ENCODE data around the gene SPOP.
"Not testable (repeated sequence)": the region's sequence is repeated elsewhere in the genome, so short reads cannot be mapped to it uniquely, and the experiment has no call there.

SPOP gene

DNA sequence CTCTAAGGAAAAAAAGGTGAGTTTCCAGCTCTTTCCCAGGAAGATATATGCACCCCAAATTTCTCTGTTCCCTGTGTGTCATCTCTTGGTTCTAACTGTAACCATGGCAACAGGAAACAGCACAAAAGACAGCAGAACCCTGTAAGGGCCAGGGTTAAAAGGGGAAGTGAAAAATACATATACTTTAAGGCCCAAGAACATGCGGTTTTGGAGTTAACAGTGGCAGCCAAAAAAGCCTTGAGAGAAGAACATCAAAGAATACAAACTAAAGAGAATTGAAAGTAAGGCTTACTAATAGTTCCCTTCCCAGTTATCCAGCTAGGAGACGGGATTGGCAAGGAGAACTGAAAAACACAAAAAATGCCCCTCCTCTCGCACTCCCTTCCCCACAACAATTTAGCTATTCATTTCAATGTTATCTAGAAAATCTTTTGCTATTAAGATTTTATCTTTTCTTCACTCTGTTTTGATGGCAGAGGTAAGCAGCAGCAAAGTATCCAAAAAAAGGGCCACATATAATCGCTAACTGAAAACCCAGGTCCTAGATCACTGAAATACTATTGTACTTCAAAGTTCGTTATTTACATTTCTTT, 1.5 kb downstream of the SPOP start:
- Histone ChIP-seq H3K27me3 (ENCODE audit: insufficient read depth, low read length) (no peaks in the 10 kb centered on the region), H3K4me3 (ENCODE audit: low read length) (peak overlapping the region; percentile 82), H3K9ac (ENCODE audit: low read depth, low read length) (peak overlapping the region; percentile 81), H3K9me3 (ENCODE audit: insufficient read depth, low read depth, low read length) (peaks cover 4% of the 10 kb centered on the region; the same call in 1 of the 2 replicates), H3K4me1 (ENCODE audit: insufficient read depth, low read length) (peaks cover 13% of the 10 kb centered on the region), H3K36me3 (ENCODE audit: insufficient read depth, low read length) (peaks cover 10% of the 10 kb centered on the region; the same call in 1 of the 2 replicates), H3K27ac (ENCODE audit: low read depth, low read length) (no peak overlapping the region; the same call in 1 of the 2 replicates)
- WGBS, result 82% methylated on average over 4 of the region's 5 CpGs

DNA sequence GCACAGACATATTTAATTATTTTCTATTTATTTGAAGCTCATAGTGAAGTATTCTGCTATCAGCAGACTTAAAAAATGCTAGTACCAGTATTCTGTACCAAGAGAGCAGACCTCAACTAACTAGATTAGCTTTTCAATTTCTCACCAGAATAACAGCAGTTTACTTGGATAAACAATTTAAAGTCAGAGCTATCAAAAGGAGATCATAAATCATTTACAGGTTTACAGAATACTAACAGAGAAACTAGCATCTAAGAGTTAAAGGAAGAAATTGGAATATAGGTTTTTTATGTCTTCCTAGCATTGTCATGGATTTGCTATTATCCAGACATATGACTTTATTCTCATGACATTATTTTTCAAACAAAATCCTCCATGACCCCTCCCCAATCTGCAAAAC, 3.4 kb downstream of the SPOP start:
- H3K4me3 ChIP-seq (ENCODE audit: low read length), result no peak overlapping the region
- H3K9ac ChIP-seq (ENCODE audit: low read depth, low read length), result no peak overlapping the region
- H3K9me3 ChIP-seq (ENCODE audit: insufficient read depth, low read depth, low read length), result peaks cover 4% of the 10 kb centered on the region; the same call in 1 of the 2 replicates
- H3K36me3 ChIP-seq (ENCODE audit: insufficient read depth, low read length), result peaks cover 10% of the 10 kb centered on the region; the same call in 1 of the 2 replicates
- H3K27ac ChIP-seq (ENCODE audit: low read depth, low read length), result no peak overlapping the region
- H3K4me1 ChIP-seq (ENCODE audit: insufficient read depth, low read length), result peaks cover 13% of the 10 kb centered on the region
- H3K27me3 ChIP-seq (ENCODE audit: insufficient read depth, low read length), result no peaks in the 10 kb centered on the region

DNA sequence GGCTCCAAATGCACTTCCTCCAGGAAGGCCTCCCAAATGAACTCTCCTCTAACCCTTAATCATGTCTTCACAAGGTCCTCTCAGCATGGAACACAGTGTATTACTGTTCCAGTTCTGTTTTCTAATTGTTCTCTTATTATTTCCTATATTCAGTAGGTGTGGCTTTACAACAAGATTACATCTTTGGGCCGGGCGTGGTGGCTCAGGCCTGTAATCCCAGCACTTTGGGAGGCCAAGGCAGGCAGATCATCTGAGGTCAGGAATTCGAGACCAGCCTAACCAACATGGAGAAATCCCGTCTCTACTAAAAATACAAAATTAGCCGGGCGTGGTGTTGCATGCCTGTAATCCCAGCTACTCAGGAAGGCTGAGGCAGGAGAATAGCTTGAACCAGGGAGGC, 4.2 kb downstream of the SPOP start:
- not testable (repeated sequence) for H3K27ac ChIP-seq (ENCODE audit: low read depth, low read length); H3K4me3 ChIP-seq (ENCODE audit: low read length); H3K9me3 ChIP-seq (ENCODE audit: insufficient read depth, low read depth, low read length); H3K9ac ChIP-seq (ENCODE audit: low read depth, low read length); H3K27me3 ChIP-seq (ENCODE audit: insufficient read depth, low read length)
- Histone ChIP-seq H3K36me3 (ENCODE audit: insufficient read depth, low read length) (peaks cover 10% of the 10 kb centered on the region; the same call in 1 of the 2 replicates), H3K4me1 (ENCODE audit: insufficient read depth, low read length) (peaks cover 13% of the 10 kb centered on the region)
- 97% methylated on average over 6 of the region's 6 CpGs for WGBS

DNA sequence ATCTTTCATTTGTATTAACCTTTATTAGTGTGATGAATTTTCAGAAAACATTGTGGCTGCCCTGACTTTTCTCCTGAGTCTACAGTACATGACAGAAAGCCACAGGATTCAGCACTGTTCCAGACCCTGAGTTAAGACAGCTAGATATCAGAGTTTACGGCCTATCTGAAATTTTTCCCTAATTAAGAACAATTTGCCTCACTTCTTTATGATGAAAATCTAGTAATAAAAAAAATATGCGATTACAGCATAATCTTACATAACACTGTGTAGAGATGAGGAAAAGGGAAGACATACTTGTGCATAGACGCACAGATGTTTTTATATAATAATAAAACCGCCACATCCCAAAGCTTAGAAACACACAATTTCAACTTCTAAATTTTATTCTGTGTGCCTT, 7.3 kb downstream of the SPOP start:
- WGBS, result no CpG with 5 or more reads among the region's 4 CpGs
- Histone ChIP-seq H3K4me1 (ENCODE audit: insufficient read depth, low read length) (no peaks in the 10 kb centered on the region), H3K36me3 (ENCODE audit: insufficient read depth, low read length) (peaks cover 10% of the 10 kb centered on the region; the same call in 1 of the 2 replicates), H3K9ac (ENCODE audit: low read depth, low read length) (no peak overlapping the region), H3K27me3 (ENCODE audit: insufficient read depth, low read length) (no peaks in the 10 kb centered on the region), H3K27ac (ENCODE audit: low read depth, low read length) (no peak overlapping the region), H3K4me3 (ENCODE audit: low read length) (no peak overlapping the region), H3K9me3 (ENCODE audit: insufficient read depth, low read depth, low read length) (no peaks in the 10 kb centered on the region)

DNA sequence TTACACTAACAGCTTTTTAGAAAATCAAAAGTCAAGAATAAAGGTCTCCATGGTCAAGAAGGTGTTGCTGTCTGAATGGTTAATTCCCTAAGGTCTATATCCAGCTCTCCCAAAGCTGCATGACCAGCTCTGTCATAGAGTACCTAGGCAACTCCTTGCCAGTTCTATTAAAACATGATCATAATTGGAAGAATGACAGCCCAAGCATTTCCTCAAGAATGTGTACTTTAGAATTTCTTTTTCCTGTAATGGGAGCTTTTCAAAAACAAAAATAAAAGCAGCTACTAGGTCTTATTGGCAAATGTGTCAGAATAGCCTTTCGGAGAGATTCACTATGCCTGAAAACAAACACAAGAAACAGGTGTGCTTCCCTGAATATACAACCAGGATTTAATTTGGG, 7.9 kb downstream of the SPOP start:
- Histone ChIP-seq H3K27ac (ENCODE audit: low read depth, low read length) (no peak overlapping the region), H3K36me3 (ENCODE audit: insufficient read depth, low read length) (peaks cover 5% of the 10 kb centered on the region; the same call in 1 of the 2 replicates), H3K9ac (ENCODE audit: low read depth, low read length) (no peak overlapping the region), H3K4me1 (ENCODE audit: insufficient read depth, low read length) (no peaks in the 10 kb centered on the region), H3K27me3 (ENCODE audit: insufficient read depth, low read length) (no peaks in the 10 kb centered on the region), H3K4me3 (ENCODE audit: low read length) (no peak overlapping the region), H3K9me3 (ENCODE audit: insufficient read depth, low read depth, low read length) (no peaks in the 10 kb centered on the region)
- 91% methylated on average over 1 of the region's 1 CpG for WGBS

DNA sequence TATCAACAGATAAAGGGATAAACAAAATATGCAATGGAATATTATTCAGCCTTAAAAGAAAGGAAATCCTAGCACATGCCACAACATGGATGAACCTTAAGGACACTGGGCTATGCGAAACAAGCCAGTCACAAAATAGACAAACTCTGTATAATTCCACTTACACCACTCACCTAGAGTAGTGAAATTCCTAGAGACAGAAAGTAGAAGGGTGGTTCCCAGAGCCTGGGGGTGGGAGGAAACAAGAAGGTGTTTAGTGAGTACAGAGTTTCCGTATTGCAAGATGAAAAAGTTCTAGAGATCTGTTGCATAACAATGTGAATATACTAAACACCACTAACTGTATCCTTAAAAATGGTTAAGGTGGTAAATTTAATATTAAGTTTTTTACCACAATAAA, 10.0 kb downstream of the SPOP start:
- no peaks in the 10 kb centered on the region for H3K27me3 ChIP-seq (ENCODE audit: insufficient read depth, low read length)
- H3K36me3 ChIP-seq (ENCODE audit: insufficient read depth, low read length), result 0 out of 2 replicates have a peak, but pooled peaks cover 5% of the 10 kb centered on the region
- H3K27ac ChIP-seq (ENCODE audit: low read depth, low read length), result no peak overlapping the region
- 92% methylated on average over 2 of the region's 2 CpGs for WGBS
- no peak overlapping the region for H3K9ac ChIP-seq (ENCODE audit: low read depth, low read length)
- H3K4me1 ChIP-seq (ENCODE audit: insufficient read depth, low read length), result no peaks in the 10 kb centered on the region
- no peaks in the 10 kb centered on the region for H3K9me3 ChIP-seq (ENCODE audit: insufficient read depth, low read depth, low read length)
- H3K4me3 ChIP-seq (ENCODE audit: low read length), result no peak overlapping the region

DNA sequence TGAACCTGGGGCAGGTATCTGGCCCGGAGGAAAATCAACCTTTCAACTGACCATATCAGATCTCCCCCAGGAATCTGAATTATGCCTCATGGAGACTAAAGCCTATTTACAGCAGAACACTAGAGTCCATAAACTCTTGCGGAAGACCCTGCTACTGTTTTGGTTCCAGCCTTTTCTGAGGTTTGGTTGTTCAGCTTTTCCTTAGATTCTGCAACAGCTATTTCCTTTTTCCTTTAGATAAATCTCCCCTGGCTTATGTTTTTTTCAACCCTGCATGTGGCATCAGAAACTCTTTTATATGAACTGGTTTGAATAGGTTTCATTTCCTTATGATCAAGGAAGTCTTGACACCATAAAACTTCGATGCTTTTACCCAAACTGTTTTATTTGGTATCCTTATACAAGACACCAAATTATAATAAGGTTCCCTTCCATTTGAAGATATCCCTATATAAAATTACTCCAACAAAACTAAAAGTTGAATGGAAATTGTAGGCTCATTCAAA, 13.1 kb downstream of the SPOP start:
- 95% methylated on average over 3 of the region's 3 CpGs for WGBS
- no peaks in the 10 kb centered on the region for H3K4me1 ChIP-seq (ENCODE audit: insufficient read depth, low read length)
- H3K27ac ChIP-seq (ENCODE audit: low read depth, low read length), result no peak overlapping the region
- H3K27me3 ChIP-seq (ENCODE audit: insufficient read depth, low read length), result no peaks in the 10 kb centered on the region
- no peaks in the 10 kb centered on the region for H3K9me3 ChIP-seq (ENCODE audit: insufficient read depth, low read depth, low read length)
- 0 out of 2 replicates have a peak, but pooled peaks cover 5% of the 10 kb centered on the region for H3K36me3 ChIP-seq (ENCODE audit: insufficient read depth, low read length)
- no peak overlapping the region for H3K9ac ChIP-seq (ENCODE audit: low read depth, low read length)
- H3K4me3 ChIP-seq (ENCODE audit: low read length), result no peak overlapping the region

DNA sequence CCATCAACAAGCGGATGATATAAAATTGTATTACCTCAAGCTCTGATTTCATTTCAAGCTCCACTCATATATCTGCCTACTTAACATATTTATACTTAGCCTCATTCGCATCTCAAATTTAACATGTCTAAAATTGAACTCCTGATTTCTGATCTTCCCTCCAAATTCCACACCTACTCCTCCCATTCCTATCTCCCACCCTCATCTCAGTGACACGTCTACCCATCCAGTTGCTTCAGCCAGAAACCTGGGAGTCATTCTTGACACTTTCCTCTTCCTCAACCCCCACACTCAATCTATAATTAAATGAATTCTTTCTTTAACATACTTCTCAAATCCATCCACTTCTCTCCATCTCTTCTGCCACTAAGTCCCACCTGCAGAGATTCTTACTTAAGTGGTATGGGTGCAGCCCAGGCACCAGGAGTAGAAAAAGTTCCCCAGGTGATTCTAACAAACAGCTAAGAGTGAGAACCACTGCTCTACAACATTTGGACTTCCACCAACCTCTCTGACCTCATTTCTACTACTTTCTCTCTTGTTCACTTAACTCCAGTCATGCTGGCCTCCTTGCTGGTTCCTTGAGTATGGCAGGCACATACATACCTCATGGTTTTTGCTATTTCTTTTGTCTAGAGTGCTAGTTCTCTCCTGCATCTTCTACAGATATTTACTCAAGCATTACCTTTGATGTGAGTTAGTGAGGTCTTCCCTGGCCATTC, 18.1 kb downstream of the SPOP start:
- Histone ChIP-seq H3K27ac (ENCODE audit: low read depth, low read length) (no peak overlapping the region), H3K4me1 (ENCODE audit: insufficient read depth, low read length) (no peaks in the 10 kb centered on the region), H3K9me3 (ENCODE audit: insufficient read depth, low read depth, low read length) (no peaks in the 10 kb centered on the region), H3K9ac (ENCODE audit: low read depth, low read length) (no peak overlapping the region), H3K27me3 (ENCODE audit: insufficient read depth, low read length) (no peaks in the 10 kb centered on the region), H3K4me3 (ENCODE audit: low read length) (no peak overlapping the region), H3K36me3 (ENCODE audit: insufficient read depth, low read length) (0 out of 2 replicates have a peak, but pooled peaks cover 5% of the 10 kb centered on the region)
- 96% methylated on average over 3 of the region's 3 CpGs for WGBS

DNA sequence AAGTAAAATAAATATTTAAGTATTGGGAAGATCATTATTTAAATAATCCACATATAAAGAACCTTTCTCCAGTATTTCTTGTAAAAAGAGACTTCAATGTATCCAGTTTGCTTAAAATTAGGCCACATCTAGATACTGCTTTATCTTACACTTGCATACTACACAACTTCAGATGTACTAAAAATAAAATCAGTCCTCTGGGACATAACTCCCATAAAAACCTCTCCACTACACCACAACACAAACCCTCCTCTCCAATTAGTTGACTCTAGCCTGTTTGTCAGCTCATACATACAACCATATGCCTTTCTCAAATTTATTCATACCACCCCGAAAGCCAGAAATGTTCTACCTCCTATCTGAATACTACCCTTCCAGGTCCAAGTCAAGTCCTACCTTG, 21.6 kb downstream of the SPOP start:
- no peak overlapping the region for H3K4me3 ChIP-seq (ENCODE audit: low read length)
- H3K27ac ChIP-seq (ENCODE audit: low read depth, low read length), result no peak overlapping the region
- no peaks in the 10 kb centered on the region for H3K9me3 ChIP-seq (ENCODE audit: insufficient read depth, low read depth, low read length)
- H3K4me1 ChIP-seq (ENCODE audit: insufficient read depth, low read length), result no peaks in the 10 kb centered on the region
- H3K9ac ChIP-seq (ENCODE audit: low read depth, low read length), result no peak overlapping the region
- WGBS, result 96% methylated on average over 1 of the region's 1 CpG
- H3K27me3 ChIP-seq (ENCODE audit: insufficient read depth, low read length), result no peaks in the 10 kb centered on the region
- no peaks in the 10 kb centered on the region for H3K36me3 ChIP-seq (ENCODE audit: insufficient read depth, low read length)

DNA sequence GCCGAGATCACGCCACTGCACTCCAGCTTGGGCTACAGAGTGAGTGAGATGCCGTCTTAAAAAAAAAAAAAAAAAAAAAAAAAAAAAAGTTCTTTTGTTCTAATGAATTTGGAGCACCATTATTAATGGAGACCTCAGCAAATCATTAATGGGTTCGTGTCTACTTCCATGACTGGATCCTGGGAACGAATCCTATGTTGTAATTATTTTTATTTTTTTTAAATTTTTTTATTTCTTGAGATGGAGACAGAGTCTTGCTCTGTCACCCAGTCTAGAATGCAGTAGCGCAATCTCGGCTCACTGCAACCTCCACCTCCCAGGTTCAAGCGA, 30.7 kb downstream of the SPOP start:
- Histone ChIP-seq H3K27me3 (ENCODE audit: insufficient read depth, low read length) (no peaks in the 10 kb centered on the region), H3K27ac (ENCODE audit: low read depth, low read length) (no peak overlapping the region), H3K9ac (ENCODE audit: low read depth, low read length) (no peak overlapping the region), H3K4me1 (ENCODE audit: insufficient read depth, low read length) (peaks cover 4% of the 10 kb centered on the region), H3K4me3 (ENCODE audit: low read length) (no peak overlapping the region), H3K9me3 (ENCODE audit: insufficient read depth, low read depth, low read length) (no peaks in the 10 kb centered on the region), H3K36me3 (ENCODE audit: insufficient read depth, low read length) (no peaks in the 10 kb centered on the region)
- WGBS, result 88% methylated on average over 7 of the region's 8 CpGs

DNA sequence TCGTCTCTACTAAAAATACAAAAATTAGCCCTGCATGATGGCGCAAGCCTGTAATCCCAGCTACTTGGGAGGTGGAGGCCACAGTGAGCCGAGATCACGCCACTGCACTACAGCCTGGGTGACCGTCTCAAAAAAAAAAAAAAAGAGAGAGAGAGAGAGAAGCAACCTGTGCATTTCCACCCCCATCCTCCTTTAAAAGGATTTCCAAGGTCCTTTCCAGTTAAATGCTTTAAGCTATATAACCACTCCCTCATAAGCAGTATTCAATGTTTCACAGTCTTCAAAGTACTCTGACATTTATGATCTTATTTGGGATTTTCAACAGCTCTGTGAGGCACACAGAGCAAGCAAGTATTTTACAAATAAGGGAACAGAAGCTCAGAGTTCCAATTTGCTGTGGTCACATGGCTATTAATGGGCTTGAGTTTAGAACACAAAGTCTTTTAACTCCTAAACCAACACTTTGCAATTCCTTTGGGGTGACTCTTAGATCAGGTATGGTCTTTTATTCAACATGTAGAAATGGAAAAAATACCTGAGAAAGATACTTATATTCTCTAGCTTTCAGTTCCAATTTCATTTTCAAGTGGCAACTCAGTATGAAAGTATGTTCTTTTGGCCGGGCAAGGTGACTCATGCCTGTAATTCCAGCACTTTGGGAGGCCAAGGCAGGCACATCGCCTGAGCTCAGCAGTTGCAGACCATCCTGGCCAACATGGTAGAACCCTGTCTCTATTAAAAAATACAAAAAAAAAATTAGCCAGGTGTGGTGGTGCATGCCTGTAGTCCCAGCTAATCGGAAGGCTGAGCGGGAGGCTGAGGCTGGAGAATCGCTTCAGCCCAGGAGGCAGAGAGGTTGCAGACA, 31.3 kb downstream of the SPOP start:
- H3K27me3 ChIP-seq (ENCODE audit: insufficient read depth, low read length), result no peaks in the 10 kb centered on the region
- H3K4me1 ChIP-seq (ENCODE audit: insufficient read depth, low read length), result peaks cover 9% of the 10 kb centered on the region
- H3K9ac ChIP-seq (ENCODE audit: low read depth, low read length), result no peak overlapping the region
- H3K9me3 ChIP-seq (ENCODE audit: insufficient read depth, low read depth, low read length), result no peaks in the 10 kb centered on the region
- no peaks in the 10 kb centered on the region for H3K36me3 ChIP-seq (ENCODE audit: insufficient read depth, low read length)
- 91% methylated on average over 10 of the region's 10 CpGs for WGBS
- H3K4me3 ChIP-seq (ENCODE audit: low read length), result no peak overlapping the region
- peak overlapping the region; percentile 58; the same call in 1 of the 2 replicates for H3K27ac ChIP-seq (ENCODE audit: low read depth, low read length)
